Trophoblast cell (in vitro differentiated cells and primary cell): ENCODE measurements around the gene PELO.

ENCODE experiments used
- DNase-seq, 2 donors: peaks; one replicate each; pipeline ENCODE4 v3.0.0-alpha.2; 2016
- H2AFZ ChIP-seq: 2 replicates; pipeline ENCODE4 v1.6.1; 2013; ENCODE audit warnings: low read length, moderate library complexity, mild to moderate bottlenecking; ENCODE audit not compliant: insufficient read depth, poor library complexity
- H2AK5ac ChIP-seq: 2 replicates; pipeline ENCODE4 v1.6.1; 2013; ENCODE audit warnings: mild to moderate bottlenecking, low read length
- H2BK120ac ChIP-seq: 2 replicates; pipeline ENCODE4 v1.6.1; 2013; ENCODE audit warnings: low read length, mild to moderate bottlenecking, moderate library complexity; ENCODE audit not compliant: insufficient read depth, poor library complexity
- H2BK12ac ChIP-seq: 2 replicates; pipeline ENCODE4 v1.6.1; 2013; ENCODE audit warnings: mild to moderate bottlenecking, low read length, moderate library complexity
- H2BK5ac ChIP-seq: 2 replicates; pipeline ENCODE4 v1.6.1; 2013; ENCODE audit warnings: low read length, low read depth, moderate library complexity, mild to moderate bottlenecking; ENCODE audit not compliant: poor library complexity
- H3K14ac ChIP-seq: 2 replicates; pipeline ENCODE4 v1.6.1; 2013; ENCODE audit warnings: mild to moderate bottlenecking, low read length
- H3K18ac ChIP-seq: 2 replicates; pipeline ENCODE4 v1.6.1; 2013; ENCODE audit warnings: mild to moderate bottlenecking, low read length
- H3K23ac ChIP-seq: 2 replicates; pipeline ENCODE4 v1.6.1; 2013; ENCODE audit warnings: low read length
- H3K27ac ChIP-seq: 2 replicates; pipeline ENCODE4 v1.5.1; 2013; ENCODE audit warnings: low read depth, mild to moderate bottlenecking, inconsistent platforms, low read length, moderate library complexity
- H3K27me3 ChIP-seq: 2 replicates; pipeline ENCODE4 v1.6.1; 2013; ENCODE audit warnings: inconsistent platforms, mild to moderate bottlenecking, low read length, moderate library complexity; ENCODE audit not compliant: insufficient read depth
- H3K36me3 ChIP-seq, 2 experiments: 1 replicate in 1 of 2; 2 replicates in 1 of 2; pipeline ENCODE4 v1.6.1; 2013; ENCODE audit warnings: low read length in 2 of 2, mild to moderate bottlenecking in 2 of 2, moderate library complexity in 1 of 2; ENCODE audit not compliant: insufficient read depth in 2 of 2, control insufficient read depth in 1 of 2
- H3K4ac ChIP-seq: 2 replicates; pipeline ENCODE4 v1.6.1; 2013; ENCODE audit warnings: low read depth, mild to moderate bottlenecking, low read length, moderate library complexity
- H3K4me1 ChIP-seq, 2 experiments: 1 replicate in 1 of 2; 2 replicates in 1 of 2; pipeline ENCODE4 v1.6.1; 2013; ENCODE audit warnings: low read length in 2 of 2, mild to moderate bottlenecking in 2 of 2, moderate library complexity in 1 of 2; ENCODE audit not compliant: insufficient read depth in 2 of 2, control insufficient read depth in 1 of 2
- H3K4me2 ChIP-seq: 2 replicates; pipeline ENCODE4 v1.6.1; 2013; ENCODE audit warnings: inconsistent platforms, mild to moderate bottlenecking, low read length, moderate library complexity
- H3K4me3 ChIP-seq: 2 replicates; pipeline ENCODE4 v1.5.1; 2013; ENCODE audit warnings: mild to moderate bottlenecking, low read depth, low read length, inconsistent platforms
- H3K79me1 ChIP-seq: one replicate; pipeline ENCODE4 v1.6.1; 2013; ENCODE audit warnings: low read length
- H3K79me2 ChIP-seq: 2 replicates; pipeline ENCODE4 v1.6.1; 2013; ENCODE audit warnings: low read length, mild to moderate bottlenecking; ENCODE audit not compliant: control insufficient read depth, insufficient read depth, poor library complexity
- H3K9ac ChIP-seq: 2 replicates; pipeline ENCODE4 v1.6.1; 2013; ENCODE audit warnings: mild to moderate bottlenecking, low read length
- H3K9me3 ChIP-seq: 2 replicates; pipeline ENCODE4 v1.6.1; 2013; ENCODE audit warnings: low read depth, mild to moderate bottlenecking, control low read depth, inconsistent platforms, low read length; ENCODE audit not compliant: insufficient read depth
- H4K12ac ChIP-seq: 2 replicates; pipeline ENCODE4 v1.6.1; 2013; ENCODE audit warnings: low read depth, mild to moderate bottlenecking, low read length, moderate library complexity
- H4K8ac ChIP-seq: 2 replicates; pipeline ENCODE4 v1.6.1; 2013; ENCODE audit warnings: low read depth, mild to moderate bottlenecking, low read length, moderate library complexity
- H4K91ac ChIP-seq: one replicate; pipeline ENCODE4 v1.6.1; 2013; ENCODE audit warnings: low read depth, mild to moderate bottlenecking, low read length, moderate library complexity
- WGBS: extraction: QIAGEN DNeasy Blood & Tissue Kit; methylation state at CpG from one replicate; pipeline ENCODE4 v1.1.7; 2013; ENCODE audit warnings: missing lambda C conversion rate; ENCODE audit not compliant: insufficient read length, insufficient coverage; ENCODE audit errors: extremely low coverage; 5-methylcytosine and 5-hydroxymethylcytosine counted together

PELO gene

DNA sequence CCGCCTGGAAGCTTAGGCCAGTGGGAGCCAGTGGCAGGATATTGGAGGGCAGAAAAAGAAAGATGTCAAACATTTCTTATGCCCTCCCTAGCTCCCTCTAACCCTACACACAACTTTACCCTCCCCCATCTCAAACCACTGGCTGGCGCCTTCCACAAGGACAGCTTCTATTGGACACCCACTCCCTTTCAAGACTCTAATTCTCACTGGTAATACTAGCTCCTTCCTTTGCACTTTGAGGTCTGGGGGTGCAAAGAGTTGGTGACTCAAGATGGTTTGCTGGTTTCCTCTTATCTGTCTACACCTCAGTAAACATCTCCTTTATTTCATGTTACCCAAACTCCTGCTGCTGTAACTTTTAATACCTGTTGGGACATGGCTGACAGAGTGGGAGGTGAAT is 11.6 kb upstream of the PELO start:
- no peak overlapping the region for H2BK5ac ChIP-seq
- no peak overlapping the region for H2AFZ ChIP-seq
- H3K4me3 ChIP-seq = no peak overlapping the region
- no peak overlapping the region for H3K14ac ChIP-seq
- no peaks in the 10 kb centered on the region for H3K79me1 ChIP-seq
- no peaks in the 10 kb centered on the region for H3K36me3 ChIP-seq
- no peak overlapping the region for H3K27ac ChIP-seq
- no CpG with 5 or more reads among the region's 2 CpGs for WGBS
- H2AK5ac ChIP-seq = no peak overlapping the region
- H3K4me2 ChIP-seq = no peak overlapping the region
- no peak overlapping the region for H3K9ac ChIP-seq
- H3K79me2 ChIP-seq = no peaks in the 10 kb centered on the region
- DNase-seq = no peak
- H4K91ac ChIP-seq = no peak overlapping the region
- no peak overlapping the region for H2BK120ac ChIP-seq
- H2BK12ac ChIP-seq = no peak overlapping the region
- no peak overlapping the region for H3K4ac ChIP-seq
- H3K27me3 ChIP-seq = no peaks in the 10 kb centered on the region
- H3K9me3 ChIP-seq = no peaks in the 10 kb centered on the region
- no peak overlapping the region for H3K23ac ChIP-seq
- no peaks in the 10 kb centered on the region for H3K4me1 ChIP-seq
- H3K18ac ChIP-seq = no peak overlapping the region
- H4K8ac ChIP-seq = no peak overlapping the region
- no peak overlapping the region for H4K12ac ChIP-seq

DNA sequence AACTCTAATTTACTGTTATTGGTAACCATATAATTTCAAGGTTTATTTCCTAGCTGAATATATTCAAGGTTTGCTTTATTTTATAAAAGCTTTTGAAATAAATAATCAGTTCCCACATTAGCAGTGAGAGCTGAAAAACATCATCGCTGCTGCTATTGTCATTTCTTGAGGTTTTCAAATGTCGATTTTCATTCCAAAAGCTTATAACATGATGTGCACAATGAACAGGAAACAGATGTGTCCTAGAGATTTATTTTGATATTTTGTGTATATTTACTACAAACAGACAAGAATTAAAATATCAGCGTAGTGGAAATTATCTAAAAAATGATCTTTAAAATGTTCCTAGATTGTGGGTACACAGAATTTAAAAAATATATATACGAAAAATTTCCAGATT is 10.5 kb upstream of the PELO start:
- no CpG with 5 or more reads among the region's 4 CpGs for WGBS
- H3K27ac ChIP-seq = no peak overlapping the region
- no peak overlapping the region for H2BK120ac ChIP-seq
- no peak overlapping the region for H3K4ac ChIP-seq
- H3K79me2 ChIP-seq = no peaks in the 10 kb centered on the region
- H3K9ac ChIP-seq = no peak overlapping the region
- H2AK5ac ChIP-seq = no peak overlapping the region
- no peak overlapping the region for H3K4me3 ChIP-seq
- H3K27me3 ChIP-seq = no peaks in the 10 kb centered on the region
- H3K23ac ChIP-seq = no peak overlapping the region
- H4K12ac ChIP-seq = no peak overlapping the region
- no peak overlapping the region for H2AFZ ChIP-seq
- H4K91ac ChIP-seq = no peak overlapping the region
- H4K8ac ChIP-seq = no peak overlapping the region
- no peak overlapping the region for H3K4me2 ChIP-seq
- H2BK12ac ChIP-seq = no peak overlapping the region
- H3K36me3 ChIP-seq = no peaks in the 10 kb centered on the region
- H3K14ac ChIP-seq = no peak overlapping the region
- H3K18ac ChIP-seq = no peak overlapping the region
- no peak for DNase-seq
- no peak overlapping the region for H2BK5ac ChIP-seq
- H3K79me1 ChIP-seq = no peaks in the 10 kb centered on the region
- no peaks in the 10 kb centered on the region for H3K4me1 ChIP-seq
- no peaks in the 10 kb centered on the region for H3K9me3 ChIP-seq

DNA sequence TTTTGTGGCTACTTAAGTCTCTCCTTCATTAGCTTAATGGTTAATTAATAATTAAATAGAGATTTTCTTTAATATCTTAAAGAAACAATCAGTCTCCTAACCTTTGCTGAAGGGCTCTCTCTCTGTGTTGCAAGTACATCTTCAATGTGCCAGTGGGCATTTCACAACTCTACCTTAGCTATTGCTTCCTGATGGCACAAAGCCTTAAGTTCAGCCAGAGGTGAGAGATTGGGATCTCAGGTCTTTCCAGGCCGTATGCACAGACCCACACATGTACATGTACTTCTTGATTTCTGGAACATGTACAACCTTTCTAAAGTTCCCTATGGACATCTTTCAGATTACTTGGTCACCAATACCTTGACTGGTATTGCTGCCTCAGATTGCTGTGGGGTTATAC is 8.9 kb upstream of the PELO start:
- Histone ChIP-seq H3K4me2 (no peak overlapping the region), H3K4me1 (no peaks in the 10 kb centered on the region), H3K14ac (no peak overlapping the region), H3K4me3 (no peak overlapping the region), H3K27me3 (no peaks in the 10 kb centered on the region), H2BK12ac (no peak overlapping the region), H3K79me2 (no peaks in the 10 kb centered on the region), H4K91ac (no peak overlapping the region), H4K8ac (no peak overlapping the region), H2BK5ac (no peak overlapping the region), H3K23ac (no peak overlapping the region), H2BK120ac (no peak overlapping the region), H3K79me1 (no peaks in the 10 kb centered on the region), H3K4ac (no peak overlapping the region), H2AK5ac (no peak overlapping the region), H3K18ac (no peak overlapping the region), H3K36me3 (no peaks in the 10 kb centered on the region), H3K27ac (no peak overlapping the region), H3K9ac (no peak overlapping the region), H2AFZ (no peak overlapping the region), H4K12ac (no peak overlapping the region), H3K9me3 (no peaks in the 10 kb centered on the region)
- WGBS = no CpG with 5 or more reads among the region's 1 CpG
- DNase-seq = no peak

GRCh38 chr5:52779213-52779612 is 8.5 kb upstream of the PELO start:
- Histone ChIP-seq H3K4me3 (no peak overlapping the region), H3K4ac (no peak overlapping the region), H4K91ac (no peak overlapping the region), H2AK5ac (no peak overlapping the region), H3K9me3 (no peaks in the 10 kb centered on the region), H3K36me3 (no peaks in the 10 kb centered on the region), H3K9ac (no peak overlapping the region), H2BK5ac (no peak overlapping the region), H3K18ac (no peak overlapping the region), H3K4me2 (no peak overlapping the region), H2AFZ (no peak overlapping the region), H3K79me2 (no peaks in the 10 kb centered on the region), H3K79me1 (no peaks in the 10 kb centered on the region), H4K8ac (no peak overlapping the region), H3K27me3 (no peaks in the 10 kb centered on the region), H4K12ac (no peak overlapping the region), H3K23ac (no peak overlapping the region), H3K27ac (no peak overlapping the region), H3K14ac (no peak overlapping the region), H3K4me1 (no peaks in the 10 kb centered on the region), H2BK120ac (no peak overlapping the region), H2BK12ac (no peak overlapping the region)
- DNase-seq = no peak
